Adipocyte (in vitro differentiated cells): ENCODE data around the gene AFDN.

Experiments
- DNase-seq: peaks from one replicate; pipeline ENCODE4 v3.0.0-alpha.2; 2015; ENCODE audit warnings: low read depth
- H3K27me3 ChIP-seq: replicated peaks from 2 replicates; pipeline ENCODE4 v1.7.0; 2013; ENCODE audit warnings: mild to moderate bottlenecking, low read length, moderate library complexity; ENCODE audit not compliant: control insufficient read depth, insufficient read depth
- H3K36me3 ChIP-seq: 2 replicates; pipeline ENCODE4 v1.7.0; 2013; ENCODE audit warnings: low read length, mild to moderate bottlenecking, moderate library complexity; ENCODE audit not compliant: control insufficient read depth, insufficient read depth, severe bottlenecking
- H3K4me1 ChIP-seq: 2 replicates; pipeline ENCODE4 v1.7.0; 2013; ENCODE audit warnings: mild to moderate bottlenecking, low read length, moderate library complexity; ENCODE audit not compliant: control insufficient read depth, insufficient read depth
- H3K4me3 ChIP-seq: 2 replicates; pipeline ENCODE4 v1.7.0; 2013; ENCODE audit warnings: mild to moderate bottlenecking, low read length, moderate library complexity
- H3K9ac ChIP-seq: 2 replicates; pipeline ENCODE4 v1.7.0; 2013; ENCODE audit warnings: mild to moderate bottlenecking, low read length, moderate library complexity
- H3K9me3 ChIP-seq: 2 replicates; pipeline ENCODE4 v1.7.0; 2013; ENCODE audit warnings: mild to moderate bottlenecking, low read length, moderate library complexity; ENCODE audit not compliant: control insufficient read depth

The AFDN gene

DNA sequence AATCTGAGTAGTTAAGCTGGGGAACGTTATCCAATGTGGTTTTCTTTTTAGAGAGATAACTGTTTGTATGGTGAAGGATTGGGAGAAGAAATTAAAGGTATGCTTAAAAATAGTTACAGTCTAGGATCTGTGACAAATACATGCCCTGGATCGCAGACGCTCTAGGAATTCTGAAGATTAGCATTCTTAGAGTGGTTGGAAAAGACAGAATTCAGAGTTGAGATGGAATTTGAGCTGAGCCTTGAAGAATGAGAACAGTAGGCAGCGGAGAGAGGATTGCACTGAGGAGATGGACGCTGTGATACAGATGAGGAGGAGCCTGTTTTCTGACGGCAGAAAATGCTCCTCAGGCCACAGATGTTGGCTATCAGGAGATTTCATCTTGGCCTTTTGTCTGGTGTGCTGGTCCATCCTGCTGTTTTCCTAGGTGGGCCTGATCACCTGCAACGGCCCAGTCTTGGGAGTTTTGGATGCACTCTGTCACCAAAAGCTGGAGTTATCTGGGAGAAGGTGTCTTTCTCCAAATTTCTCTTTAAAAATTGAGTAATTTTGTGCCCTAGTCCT is 122.5 kb downstream of the AFDN start:
- H3K27me3 ChIP-seq = no peaks in the 10 kb centered on the region

DNA sequence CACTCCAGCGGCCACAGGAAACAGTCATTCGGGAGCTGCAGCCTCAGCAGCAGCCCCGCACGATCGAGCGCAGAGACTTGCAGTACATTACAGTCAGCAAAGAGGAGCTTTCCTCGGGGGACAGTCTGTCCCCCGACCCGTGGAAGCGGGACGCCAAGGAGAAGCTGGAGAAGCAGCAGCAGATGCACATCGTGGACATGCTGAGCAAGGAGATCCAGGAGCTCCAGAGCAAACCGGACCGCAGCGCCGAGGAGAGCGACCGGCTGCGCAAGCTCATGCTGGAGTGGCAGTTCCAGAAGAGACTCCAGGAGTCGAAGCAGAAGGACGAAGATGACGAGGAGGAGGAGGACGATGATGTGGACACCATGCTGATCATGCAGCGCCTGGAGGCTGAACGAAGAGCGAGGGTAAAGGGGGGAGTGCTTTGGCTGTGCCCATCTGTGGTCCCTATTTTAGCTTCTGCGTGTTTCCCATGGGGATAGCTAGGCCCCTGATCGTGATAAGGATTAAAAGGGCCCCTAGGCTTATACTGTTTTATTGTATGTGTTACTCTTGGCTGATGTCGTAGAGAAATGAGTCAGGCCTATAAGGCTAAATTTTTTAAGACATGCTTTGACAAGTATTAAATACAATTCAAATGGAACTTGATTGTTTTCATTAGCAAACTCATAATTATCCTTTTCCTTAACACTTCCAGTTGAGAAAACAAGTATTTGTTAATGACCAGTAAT is 125.2 kb downstream of the AFDN start:
- peaks cover 40% of the 10 kb centered on the region for H3K36me3 ChIP-seq
- H3K4me3 ChIP-seq = no peak overlapping the region
- H3K27me3 ChIP-seq = no peaks in the 10 kb centered on the region
- H3K9ac ChIP-seq = no peak overlapping the region
- no peak for DNase-seq
- H3K4me1 ChIP-seq = no peaks in the 10 kb centered on the region
- no peaks in the 10 kb centered on the region for H3K9me3 ChIP-seq

More for the DNA sequence above, 122.5 kb downstream of the AFDN start:
- Histone ChIP-seq H3K9me3 (no peaks in the 10 kb centered on the region), H3K9ac (no peak overlapping the region), H3K4me1 (no peaks in the 10 kb centered on the region), H3K36me3 (peaks cover 62% of the 10 kb centered on the region), H3K4me3 (no peak overlapping the region)
- DNase-seq = no peak

DNA sequence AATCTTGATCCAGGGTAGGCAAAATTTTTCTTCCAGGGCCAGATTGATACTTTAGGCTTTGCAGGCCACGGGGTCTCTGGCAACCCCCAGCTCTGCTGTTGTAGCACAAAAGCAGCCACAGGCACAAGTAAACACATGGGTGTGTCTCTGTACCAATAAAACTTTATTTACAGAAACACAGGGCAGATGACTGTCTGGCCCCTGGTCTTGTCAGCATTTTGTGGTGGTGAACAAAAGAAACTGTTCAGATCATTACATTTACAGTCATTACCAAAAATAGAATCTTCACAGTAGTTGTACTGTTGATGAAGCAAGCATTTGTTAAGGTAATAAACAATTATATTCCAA is 125.8 kb downstream of the AFDN start:
- no peak overlapping the region for H3K4me3 ChIP-seq
- no peaks in the 10 kb centered on the region for H3K4me1 ChIP-seq
- H3K9ac ChIP-seq = no peak overlapping the region
- no peak for DNase-seq
- H3K27me3 ChIP-seq = no peaks in the 10 kb centered on the region
- no peaks in the 10 kb centered on the region for H3K9me3 ChIP-seq
- H3K36me3 ChIP-seq = peaks cover 40% of the 10 kb centered on the region

DNA sequence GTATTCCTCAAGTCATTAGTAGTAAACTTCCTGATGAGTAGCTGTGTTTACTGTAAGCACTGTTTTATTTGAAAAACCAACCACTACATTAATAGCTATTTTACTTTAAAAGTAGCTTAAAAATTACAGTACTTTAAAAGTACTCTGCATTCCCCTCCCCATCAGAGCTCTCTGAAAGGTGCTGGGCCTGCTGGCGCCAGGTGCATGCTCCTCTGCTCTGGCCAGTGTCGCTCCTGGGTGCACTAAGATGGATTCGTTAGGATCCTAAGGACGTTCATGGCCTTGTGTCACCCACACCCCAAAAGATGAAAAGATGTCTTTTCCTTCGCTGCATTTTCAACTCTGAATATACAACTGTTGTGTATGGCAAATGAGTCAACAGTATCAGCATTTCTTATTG is 126.8 kb downstream of the AFDN start:
- Histone ChIP-seq H3K9me3 (no peaks in the 10 kb centered on the region), H3K4me1 (no peaks in the 10 kb centered on the region), H3K36me3 (peaks cover 31% of the 10 kb centered on the region), H3K4me3 (no peak overlapping the region), H3K9ac (no peak overlapping the region), H3K27me3 (no peaks in the 10 kb centered on the region)
- no peak for DNase-seq

DNA sequence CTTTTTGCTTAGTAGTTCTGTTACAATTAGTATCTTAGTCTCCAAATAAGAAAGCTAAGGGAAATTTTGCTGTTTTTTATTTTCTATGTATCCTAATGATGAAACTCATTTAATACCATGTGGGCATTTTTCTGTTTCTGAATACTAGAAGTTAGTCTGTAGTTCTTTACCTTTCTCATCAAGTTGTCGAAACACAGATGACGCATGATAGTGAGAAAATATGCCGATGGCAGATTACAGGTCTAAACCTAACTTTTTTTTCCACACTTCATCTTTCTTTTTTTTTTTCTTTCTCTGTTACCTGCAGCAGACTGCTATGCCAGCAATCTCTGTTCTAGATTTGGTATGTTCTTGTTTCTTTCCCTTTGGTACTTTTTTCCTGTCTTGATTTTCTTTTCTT is 127.4 kb downstream of the AFDN start:
- Histone ChIP-seq H3K9ac (no peak overlapping the region), H3K9me3 (no peaks in the 10 kb centered on the region), H3K36me3 (peaks cover 25% of the 10 kb centered on the region), H3K27me3 (no peaks in the 10 kb centered on the region), H3K4me3 (no peak overlapping the region), H3K4me1 (no peaks in the 10 kb centered on the region)
- no peak for DNase-seq

DNA sequence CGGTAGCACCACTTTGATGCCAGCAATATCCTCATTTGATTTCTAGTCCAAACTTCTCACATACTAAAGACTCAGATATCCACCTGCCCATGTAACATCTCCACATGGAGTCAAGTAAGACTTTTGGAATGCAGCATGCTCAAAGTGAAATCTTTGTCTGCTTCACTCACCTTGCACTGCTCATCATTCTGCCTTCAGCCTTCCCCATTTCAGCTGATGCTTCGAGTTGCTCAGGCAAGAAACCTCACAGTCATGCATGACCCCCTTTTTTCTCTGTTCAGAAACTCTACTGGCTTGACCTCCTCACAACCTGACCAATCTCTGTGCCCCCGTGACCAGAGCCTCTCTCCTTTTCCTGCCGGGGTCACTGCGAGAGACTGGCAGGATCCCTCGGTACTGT is 129.8 kb downstream of the AFDN start:
- peaks cover 7% of the 10 kb centered on the region for H3K36me3 ChIP-seq
- H3K27me3 ChIP-seq = no peaks in the 10 kb centered on the region
- H3K9ac ChIP-seq = no peak overlapping the region
- no peaks in the 10 kb centered on the region for H3K4me1 ChIP-seq
- H3K4me3 ChIP-seq = no peak overlapping the region
- no peak for DNase-seq
- H3K9me3 ChIP-seq = no peaks in the 10 kb centered on the region

DNA sequence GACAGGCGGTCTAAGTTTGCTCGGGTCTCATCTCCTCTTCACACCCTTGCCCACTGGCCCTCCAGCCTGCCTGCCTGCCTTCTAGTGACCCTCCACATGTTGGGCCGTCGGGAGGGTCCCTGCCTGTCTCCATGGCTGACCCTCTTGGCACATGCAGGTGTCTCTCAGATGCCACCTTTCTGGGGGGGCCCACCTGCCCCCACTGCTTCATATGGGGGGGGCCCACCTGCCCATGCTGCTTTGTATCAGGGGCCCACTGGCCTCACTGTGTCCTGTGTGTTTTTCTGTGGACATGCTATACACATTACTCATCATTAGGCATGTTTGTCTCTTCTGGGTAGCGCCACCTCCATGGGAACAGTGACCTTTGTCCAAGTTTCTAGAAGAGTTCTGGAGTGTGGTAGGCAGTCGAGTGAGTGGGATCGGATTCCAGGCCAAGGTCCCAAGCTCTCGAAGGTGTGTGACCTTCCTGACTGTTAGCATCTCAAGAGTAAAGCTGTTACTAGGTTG is 130.3 kb downstream of the AFDN start:
- H3K27me3 ChIP-seq = no peaks in the 10 kb centered on the region
- no peak overlapping the region for H3K9ac ChIP-seq
- H3K4me1 ChIP-seq = no peaks in the 10 kb centered on the region
- H3K36me3 ChIP-seq = peaks cover 2% of the 10 kb centered on the region
- DNase-seq = no peak
- H3K9me3 ChIP-seq = no peaks in the 10 kb centered on the region
- H3K4me3 ChIP-seq = no peak overlapping the region

DNA sequence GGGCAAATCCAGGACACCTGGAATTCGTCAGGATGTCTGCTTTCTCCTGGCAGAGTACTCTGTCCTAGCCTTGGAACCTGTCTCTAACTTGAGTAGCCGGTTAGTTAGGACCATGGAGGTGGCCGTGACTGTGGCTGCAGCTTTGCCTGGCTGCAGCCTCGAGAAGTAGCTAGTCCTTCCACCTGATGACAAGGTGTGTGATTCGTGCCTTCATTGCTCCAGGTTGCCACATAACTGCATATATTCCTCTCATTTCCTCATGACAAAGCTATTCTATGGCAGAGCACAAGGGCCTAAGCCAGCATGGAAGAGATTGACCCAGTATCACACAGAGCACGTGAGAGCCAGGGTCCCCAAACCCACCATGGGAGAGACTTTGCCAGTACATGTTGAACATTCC is 130.9 kb downstream of the AFDN start:
- H3K4me1 ChIP-seq = no peaks in the 10 kb centered on the region
- no peak overlapping the region for H3K4me3 ChIP-seq
- peaks cover 6% of the 10 kb centered on the region for H3K36me3 ChIP-seq
- H3K9me3 ChIP-seq = no peaks in the 10 kb centered on the region
- no peak overlapping the region for H3K9ac ChIP-seq
- no peak for DNase-seq
- no peaks in the 10 kb centered on the region for H3K27me3 ChIP-seq

DNA sequence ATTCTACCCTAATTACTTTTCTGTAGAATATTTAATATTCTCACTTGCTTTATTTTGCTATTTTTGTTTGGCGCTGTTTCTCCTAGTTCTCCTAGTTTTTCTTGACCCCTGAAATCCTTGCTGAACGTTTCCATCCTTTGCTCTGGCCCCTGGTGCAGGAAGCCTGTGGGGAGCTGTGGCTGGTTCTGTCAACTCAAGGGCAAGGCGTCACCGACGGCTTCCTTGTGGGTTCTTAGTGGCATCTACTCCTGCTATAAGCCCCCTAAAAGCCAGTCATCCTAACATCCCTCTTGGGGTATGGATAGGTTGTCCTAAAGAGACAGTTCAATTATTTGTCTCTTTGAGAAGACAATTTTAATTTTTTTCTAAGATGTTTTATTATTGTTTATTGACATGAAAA is 133.9 kb downstream of the AFDN start:
- Histone ChIP-seq H3K4me1 (no peaks in the 10 kb centered on the region), H3K36me3 (peaks cover 12% of the 10 kb centered on the region)
- DNase-seq = no peak

DNA sequence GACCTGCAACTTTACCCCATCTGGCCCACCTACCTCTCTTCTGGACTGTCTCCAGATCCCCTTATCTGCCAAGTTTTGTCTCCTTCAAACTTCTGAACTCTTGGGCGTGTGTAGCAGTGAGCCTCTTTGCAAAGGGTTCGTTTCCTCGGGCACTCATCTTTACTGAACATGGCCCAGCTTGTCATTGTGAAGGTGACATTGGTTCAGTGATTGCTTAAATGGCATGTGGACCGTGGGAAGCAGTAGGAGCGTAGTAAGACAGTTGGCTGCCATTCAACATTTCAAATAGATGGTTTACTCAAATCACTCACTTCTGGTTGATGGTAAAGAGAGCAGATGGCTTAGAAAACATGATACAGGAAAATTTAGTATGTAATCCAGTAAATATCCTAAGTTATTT is 136.0 kb downstream of the AFDN start:
- Histone ChIP-seq H3K9ac (no peak overlapping the region), H3K36me3 (peaks cover 28% of the 10 kb centered on the region), H3K4me1 (no peaks in the 10 kb centered on the region), H3K27me3 (no peaks in the 10 kb centered on the region), H3K4me3 (no peak overlapping the region), H3K9me3 (no peaks in the 10 kb centered on the region)
- DNase-seq = no peak

More for the DNA sequence above, 133.9 kb downstream of the AFDN start:
- Histone ChIP-seq H3K9ac (no peak overlapping the region), H3K9me3 (no peaks in the 10 kb centered on the region), H3K27me3 (no peaks in the 10 kb centered on the region), H3K4me3 (no peak overlapping the region)

DNA sequence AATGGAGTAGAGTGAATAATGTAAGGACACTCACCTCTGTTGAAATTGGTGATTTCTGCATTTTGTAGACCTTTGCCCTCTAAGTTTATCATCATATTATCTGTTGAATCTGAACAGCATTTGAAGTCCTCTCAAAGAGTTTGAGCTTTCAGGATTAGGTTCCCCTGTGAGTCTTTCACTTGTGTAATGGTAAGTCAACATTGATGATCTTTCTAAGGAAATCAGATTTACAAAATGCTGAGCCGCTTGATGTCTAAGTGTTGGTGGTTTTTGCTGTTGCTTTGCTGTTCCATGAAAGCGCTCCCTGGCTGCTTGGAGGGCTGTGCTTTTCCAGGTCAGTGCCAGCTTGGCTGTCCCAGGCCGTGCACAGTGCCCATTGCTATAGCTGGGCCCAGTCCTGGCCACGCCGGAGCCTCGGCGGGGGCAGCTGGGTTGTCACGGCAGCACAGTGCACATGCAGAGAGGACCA is 136.9 kb downstream of the AFDN start:
- no peak overlapping the region for H3K4me3 ChIP-seq
- H3K4me1 ChIP-seq = no peaks in the 10 kb centered on the region
- DNase-seq = no peak
- H3K36me3 ChIP-seq = peaks cover 30% of the 10 kb centered on the region
- H3K9ac ChIP-seq = no peak overlapping the region
- H3K27me3 ChIP-seq = no peaks in the 10 kb centered on the region
- no peaks in the 10 kb centered on the region for H3K9me3 ChIP-seq
